Measurements from ENCODE around the gene RNF222.

GRCh38 chr17:8368193-8368592, 29.4 kb downstream of the RNF222 start:
- TF ChIP-seq, protein P1, sequence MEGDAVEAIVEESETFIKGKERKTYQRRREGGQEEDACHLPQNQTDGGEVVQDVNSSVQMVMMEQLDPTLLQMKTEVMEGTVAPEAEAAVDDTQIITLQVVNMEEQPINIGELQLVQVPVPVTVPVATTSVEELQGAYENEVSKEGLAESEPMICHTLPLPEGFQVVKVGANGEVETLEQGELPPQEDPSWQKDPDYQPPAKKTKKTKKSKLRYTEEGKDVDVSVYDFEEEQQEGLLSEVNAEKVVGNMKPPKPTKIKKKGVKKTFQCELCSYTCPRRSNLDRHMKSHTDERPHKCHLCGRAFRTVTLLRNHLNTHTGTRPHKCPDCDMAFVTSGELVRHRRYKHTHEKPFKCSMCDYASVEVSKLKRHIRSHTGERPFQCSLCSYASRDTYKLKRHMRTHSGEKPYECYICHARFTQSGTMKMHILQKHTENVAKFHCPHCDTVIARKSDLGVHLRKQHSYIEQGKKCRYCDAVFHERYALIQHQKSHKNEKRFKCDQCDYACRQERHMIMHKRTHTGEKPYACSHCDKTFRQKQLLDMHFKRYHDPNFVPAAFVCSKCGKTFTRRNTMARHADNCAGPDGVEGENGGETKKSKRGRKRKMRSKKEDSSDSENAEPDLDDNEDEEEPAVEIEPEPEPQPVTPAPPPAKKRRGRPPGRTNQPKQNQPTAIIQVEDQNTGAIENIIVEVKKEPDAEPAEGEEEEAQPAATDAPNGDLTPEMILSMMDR (IDR thresholded peaks at IDR 0.05; ENCODE audit: insufficient read depth, low read depth, low read length) = no peak
- no peak for TF ChIP-seq EZH2 (IDR thresholded peaks at IDR 0.05; ENCODE audit: insufficient read depth, low read length)
